Fibroblast of skin of right biceps (primary cell): ENCODE results near the gene SLC27A5.

Source experiments
- DNase-seq: peaks from one replicate; pipeline ENCODE4 v3.0.0-alpha.2; 2013

The SLC27A5 gene

DNA sequence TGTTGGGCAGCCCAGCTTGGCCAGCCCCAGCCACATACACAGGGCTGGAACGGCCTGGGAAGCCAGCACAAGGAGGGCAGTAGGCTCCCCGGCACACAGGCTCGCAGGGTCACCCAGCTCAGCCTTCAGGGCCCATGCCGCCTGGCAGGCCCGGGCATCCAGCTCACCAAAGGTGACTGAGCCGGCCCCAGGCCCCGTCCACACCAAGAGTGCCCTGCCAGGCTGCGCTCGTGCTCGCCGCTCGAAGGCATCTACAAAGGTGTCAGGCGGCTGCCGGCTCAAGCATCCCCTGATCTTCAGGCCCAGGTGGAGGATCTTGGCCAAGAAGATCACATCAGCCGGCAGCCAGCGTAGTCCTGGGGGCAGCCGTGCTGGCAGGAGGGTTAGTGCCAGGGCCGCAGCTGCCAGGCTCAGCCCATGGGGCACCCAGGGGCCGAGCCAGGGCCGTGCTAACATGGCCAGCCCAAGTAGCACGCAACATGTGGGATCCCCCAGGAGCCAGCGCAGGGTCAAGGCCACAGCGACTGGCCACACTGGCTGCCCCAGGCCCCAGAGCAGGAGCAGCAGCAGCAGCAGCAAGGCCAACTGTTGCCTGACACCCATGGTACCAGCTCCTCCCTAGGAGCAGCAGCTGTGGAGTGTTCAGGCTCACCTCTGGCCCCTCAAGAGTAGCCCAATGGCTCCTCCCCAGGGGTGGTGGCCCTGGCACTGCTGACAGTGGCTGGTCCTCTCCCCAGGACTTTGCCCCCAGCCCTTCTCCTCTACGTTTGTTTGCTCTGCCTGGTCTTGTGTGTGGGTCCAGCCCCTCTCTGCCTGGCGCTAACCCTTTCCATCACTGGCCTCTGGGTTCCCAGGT, at the start of gene SLC27A5:
Gene SLC27A5, minus strand, starts transcription at position 640 of the 856 bp plus-strand sequence. Its CDS starts 37 bp downstream, at position 603.
- DNase-seq: no peak

GRCh38 chr19:58560921-58561320, 49.1 kb upstream of the SLC27A5 start:
- DNase-seq: no peak

DNA sequence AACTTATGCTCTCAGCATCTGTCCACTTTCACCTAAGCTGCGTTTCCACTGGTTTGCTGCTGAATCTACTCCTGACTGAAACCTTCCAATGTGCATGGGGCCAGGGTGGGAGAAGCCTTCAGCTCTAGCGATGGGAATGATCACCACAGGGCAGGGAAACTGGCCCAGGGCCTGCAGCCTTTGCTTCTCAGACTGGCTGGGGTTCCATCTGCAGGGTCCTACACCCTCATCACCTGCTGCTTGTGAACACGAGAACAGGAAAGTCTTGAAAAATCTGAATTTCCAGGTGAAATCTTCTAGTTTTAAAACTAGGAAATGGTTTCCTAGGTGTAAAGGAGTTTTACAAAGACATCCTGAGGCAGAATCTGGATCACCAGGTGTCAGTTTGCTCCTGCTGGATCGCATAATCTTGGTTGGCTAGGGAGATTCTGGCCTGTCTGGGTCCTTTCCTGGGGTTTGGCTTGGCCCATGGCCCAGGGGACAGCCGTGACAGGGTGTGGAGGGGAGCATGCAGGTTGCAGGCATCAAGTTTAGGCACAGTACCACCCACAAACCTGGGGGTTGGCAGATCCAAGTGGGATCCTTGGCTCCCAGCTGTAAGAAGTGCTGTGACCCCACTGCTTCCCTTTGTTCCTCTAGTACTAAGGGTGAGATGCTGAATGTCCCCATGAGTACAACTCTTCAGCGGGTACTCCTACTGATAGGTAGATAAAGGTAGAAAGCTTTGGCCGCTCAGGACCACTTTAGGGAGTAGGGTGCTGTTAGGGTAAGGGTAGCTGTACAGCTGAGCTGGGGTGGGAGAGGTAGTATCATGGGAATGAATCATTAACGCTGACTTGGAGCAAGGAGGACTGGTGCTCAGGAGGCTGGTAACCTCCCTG, 48.5 kb upstream of the SLC27A5 start:
- no peak for DNase-seq

- DNase-seq: peak; percentile 92
Measured at GRCh38 chr19:58559275-58560006, 47.6 kb upstream of the SLC27A5 start.

DNA sequence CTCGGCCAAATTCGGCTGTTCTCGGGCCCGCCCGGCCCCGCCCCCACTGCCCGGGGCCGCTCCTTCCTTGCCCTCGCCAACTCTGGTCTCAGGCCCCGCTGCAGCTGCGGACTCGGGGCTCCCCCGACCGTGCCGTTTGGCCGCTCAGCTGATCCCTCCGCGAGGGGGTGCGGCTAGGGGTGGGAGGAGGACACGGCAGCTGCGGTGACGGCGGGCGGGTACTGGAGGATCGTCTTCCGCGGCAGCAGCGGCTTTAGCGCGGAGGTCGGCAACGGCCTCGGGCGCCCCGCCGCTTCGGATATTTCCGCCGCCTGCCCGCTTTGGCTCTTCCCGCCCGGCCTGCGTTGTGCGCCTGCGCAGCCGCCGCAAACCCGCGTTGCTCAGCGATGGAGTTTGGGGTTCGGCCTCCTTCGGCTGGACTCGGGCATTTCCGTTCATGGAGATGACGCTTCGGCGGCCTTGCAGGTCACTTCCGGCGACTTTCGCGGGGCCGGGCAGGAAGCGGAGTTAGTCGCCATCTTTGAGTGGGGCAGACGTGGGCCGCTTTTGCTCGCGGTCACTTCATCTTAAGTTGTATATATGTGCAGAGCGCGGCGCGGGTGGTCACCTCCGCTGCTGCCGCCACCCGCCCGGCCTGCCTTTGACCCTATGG, 47.0 kb upstream of the SLC27A5 start:
- DNase-seq: peak; percentile 98

DNA sequence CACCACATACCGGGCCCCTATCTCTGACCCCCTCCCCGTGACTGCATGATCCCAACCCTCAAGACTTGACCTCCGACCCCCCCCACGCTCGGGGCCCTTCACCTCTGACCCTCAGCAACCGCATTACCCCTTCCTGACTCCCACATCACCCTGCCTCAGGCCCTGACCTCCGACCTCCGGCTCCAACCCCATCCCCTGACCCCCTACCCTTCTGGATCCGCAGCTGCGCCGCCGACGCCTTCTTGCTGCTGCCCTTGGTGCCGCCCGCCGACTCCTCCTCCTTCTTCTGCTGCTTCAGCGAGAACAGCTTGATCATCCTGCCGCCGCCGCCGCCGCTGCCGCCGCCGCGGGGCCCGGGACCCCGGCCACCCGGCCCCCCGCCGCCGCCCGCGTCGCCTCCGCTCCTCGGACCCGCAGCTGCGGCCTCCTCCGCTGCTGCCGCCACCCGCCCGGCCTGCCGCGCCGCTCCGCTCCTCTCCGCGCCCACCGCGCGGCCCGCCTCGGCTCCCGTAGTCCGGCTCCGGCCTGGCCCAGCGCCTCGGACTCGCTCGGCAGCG, 46.4 kb upstream of the SLC27A5 start, which contains the start of gene UBE2M:
Gene UBE2M, minus strand, starts transcription at position 546 of the 557 bp plus-strand sequence. Its CDS starts 230 bp downstream, at position 316.
- no peak for DNase-seq

DNA sequence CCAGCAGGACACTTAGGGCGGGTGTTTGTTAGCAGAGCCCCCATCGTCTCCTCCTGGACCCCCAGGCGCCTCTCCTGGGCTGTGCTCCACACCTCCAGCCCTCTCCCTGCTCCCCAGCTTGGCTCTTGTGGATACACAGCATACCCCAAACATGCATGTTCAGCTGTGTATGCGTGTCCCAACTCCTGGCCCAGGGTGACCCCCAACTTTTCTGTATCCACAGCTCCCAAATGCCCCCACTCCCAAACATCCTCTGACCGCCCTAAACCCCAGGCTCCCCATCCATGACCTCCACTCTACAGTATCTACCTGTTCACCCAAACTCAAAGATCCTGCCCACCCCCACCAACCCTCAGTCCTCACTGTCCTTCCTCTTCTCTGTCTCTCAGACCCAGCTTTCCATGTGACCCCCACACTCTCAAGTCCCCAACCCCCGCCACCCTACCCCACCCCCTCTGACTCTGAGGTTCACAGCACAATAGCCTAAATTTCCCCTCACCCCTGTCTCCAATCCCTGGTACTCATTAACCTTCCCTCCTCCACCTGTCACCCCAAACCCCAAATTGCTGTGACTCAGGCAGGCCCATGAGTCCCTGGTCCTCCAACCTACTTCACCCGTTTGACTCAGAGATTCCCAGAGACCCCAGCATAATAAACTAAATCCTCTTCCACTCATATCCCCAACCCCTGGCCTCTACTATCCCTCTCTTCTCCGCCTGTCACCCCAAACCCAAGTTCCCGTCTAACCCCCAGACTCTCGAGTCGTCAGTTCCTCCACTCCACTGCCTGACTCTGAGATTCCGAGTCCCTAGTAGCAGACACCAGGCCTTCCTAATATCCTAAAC, 45.7 kb upstream of the SLC27A5 start:
- DNase-seq: no peak

DNA sequence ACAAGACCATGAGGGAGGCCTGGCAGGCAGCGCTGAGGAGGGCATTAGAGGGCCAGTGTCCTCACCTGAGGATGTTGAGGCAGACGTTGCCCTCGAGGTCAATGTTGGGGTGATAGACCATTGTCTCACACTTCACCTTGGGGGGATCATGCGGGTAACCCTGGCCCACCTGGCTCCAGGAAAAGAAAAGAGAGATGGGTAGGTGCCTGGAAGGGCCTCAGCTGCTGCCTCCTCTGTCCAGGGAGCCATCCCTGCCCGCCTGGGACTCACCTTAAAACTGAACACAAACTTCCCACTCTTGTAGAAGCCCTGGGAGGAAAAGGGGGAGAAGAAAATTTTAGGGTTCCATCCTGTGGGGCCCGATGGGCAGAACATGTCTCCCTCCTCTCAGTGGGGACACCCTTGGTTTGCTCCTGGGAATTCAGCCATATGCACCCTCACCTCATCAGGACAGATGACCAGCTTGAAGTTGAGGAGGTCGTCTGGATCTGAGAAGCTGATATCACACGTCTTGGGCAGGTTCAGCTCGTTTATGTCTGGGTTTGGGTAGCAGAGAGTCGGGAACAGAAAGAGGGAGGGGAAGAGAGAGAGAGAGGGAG, 44.9 kb upstream of the SLC27A5 start:
- DNase-seq: no peak

DNA sequence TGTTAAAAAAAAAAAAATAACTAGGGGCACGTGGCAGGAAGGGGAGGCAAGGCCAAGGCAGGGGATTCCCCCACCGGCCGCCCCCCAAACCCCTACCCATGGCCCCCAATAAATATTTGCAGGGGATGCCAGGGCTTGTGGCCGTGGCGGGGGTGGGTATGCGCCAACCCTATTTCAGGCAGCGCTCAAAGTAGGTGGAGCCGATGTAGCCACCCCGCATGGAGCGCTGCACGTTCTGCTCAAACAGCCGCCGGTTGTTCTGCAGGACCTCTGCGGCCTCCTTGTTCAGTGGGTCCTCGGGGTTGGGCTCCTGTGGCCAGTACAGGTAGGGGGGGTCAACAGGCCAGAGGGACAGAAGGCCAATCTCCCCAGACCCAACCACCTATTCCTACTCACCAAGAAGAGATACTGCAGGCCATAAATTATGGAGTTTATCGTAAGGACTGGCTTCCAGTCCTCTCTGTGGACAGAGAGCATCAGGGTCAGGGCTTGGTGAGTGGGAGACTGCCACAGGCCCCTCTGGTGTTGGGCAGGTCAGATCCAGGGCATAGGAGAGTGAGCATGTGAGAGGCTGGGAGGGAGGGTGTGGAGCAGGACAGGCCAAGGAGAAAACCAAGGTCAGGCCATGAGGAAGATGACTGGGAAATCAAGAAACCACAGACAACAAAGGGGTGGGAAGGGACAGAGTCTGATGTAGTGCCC, 44.3 kb upstream of the SLC27A5 start:
- no peak for DNase-seq

DNA sequence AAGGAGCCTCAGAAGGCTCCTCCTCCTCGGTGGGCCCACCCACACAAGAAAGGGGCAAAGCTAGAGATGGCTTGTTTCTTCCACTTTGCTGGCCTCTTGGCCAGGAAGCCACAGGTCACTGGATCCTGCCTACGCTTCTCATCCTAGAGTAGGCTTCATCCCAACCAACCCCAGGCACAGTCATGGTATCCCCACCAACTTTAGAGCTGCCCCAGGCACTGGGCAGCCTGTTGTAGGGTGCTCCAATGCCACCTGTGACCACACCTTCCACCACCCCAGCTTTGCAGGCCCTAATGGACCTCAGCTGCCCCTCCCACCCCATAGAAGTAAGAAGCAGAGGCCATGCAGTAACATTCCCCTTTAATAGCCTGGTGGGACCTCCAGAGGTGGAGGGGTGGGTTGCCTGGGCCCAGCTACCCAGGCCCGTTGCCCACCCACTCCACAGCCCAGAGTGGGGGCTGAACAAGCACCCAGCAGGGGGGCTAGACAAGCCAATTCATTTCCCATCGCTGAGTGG, 43.6 kb upstream of the SLC27A5 start:
- DNase-seq: no peak

GRCh38 chr19:58554494-58555368, 42.9 kb upstream of the SLC27A5 start, which contains the start of gene CHMP2A:
TSS of gene CHMP2A (minus strand) at chr19:58555105. CDS start at chr19:58554212, 893 bp downstream.
- peak; percentile 97 for DNase-seq

GRCh38 chr19:58553799-58554493, 42.2 kb upstream of the SLC27A5 start:
- DNase-seq: no peak

- no peak for DNase-seq
Measured at GRCh38 chr19:58552655-58553054, 40.9 kb upstream of the SLC27A5 start.

- DNase-seq: no peak
Measured at GRCh38 chr19:58551577-58552471, 40.0 kb upstream of the SLC27A5 start.

GRCh38 chr19:58551123-58551497, 39.3 kb upstream of the SLC27A5 start:
- DNase-seq: no peak

- DNase-seq: no peak
Measured at GRCh38 chr19:58550362-58551122, 38.8 kb upstream of the SLC27A5 start.
